Liver (tissue), 9 donors: Measurements from ENCODE around the gene LIPH. TPM values are rescaled to one million over a fixed set of nuclear protein-coding genes. Genes with fewer than 3 reads are reported as not detected.

Experiments used
- DNase-seq: peaks from one replicate; pipeline ENCODE4 v3.0.0-alpha.2; 2017; ENCODE audit warnings: low spot score
- H3K27ac ChIP-seq, 2 donors: one replicate each; pipeline ENCODE4 v1.7.0; 2013; ENCODE audit warnings: inconsistent platforms in 2 of 2, low read length in 2 of 2, control low read depth in 1 of 2, low read depth in 1 of 2, mild to moderate bottlenecking in 1 of 2
- H3K27me3 ChIP-seq, 4 donors: one replicate each; pipeline versions ENCODE4 v1.6.1 to v1.7.0; 2013; ENCODE audit warnings: low read length in 3 of 4, inconsistent platforms in 1 of 4, mild to moderate bottlenecking in 1 of 4, moderate library complexity in 1 of 4; ENCODE audit not compliant: control insufficient read depth in 4 of 4, insufficient read depth in 4 of 4
- H3K36me3 ChIP-seq, 4 donors: one replicate each; pipeline versions ENCODE4 v1.6.1 to v1.7.0; 2013; ENCODE audit warnings: low read length in 3 of 4, mild to moderate bottlenecking in 3 of 4, low read depth in 1 of 4, moderate library complexity in 1 of 4; ENCODE audit not compliant: control insufficient read depth in 4 of 4, insufficient read depth in 3 of 4
- H3K4me1 ChIP-seq, 4 donors: one replicate each; pipeline versions ENCODE4 v1.6.1 to v1.7.0; 2013; ENCODE audit warnings: low read length in 3 of 4, mild to moderate bottlenecking in 3 of 4, moderate library complexity in 1 of 4; ENCODE audit not compliant: control insufficient read depth in 4 of 4, insufficient read depth in 4 of 4
- H3K4me3 ChIP-seq, 3 donors: one replicate each; pipeline versions ENCODE4 v1.6.1 to v1.7.0; 2013; ENCODE audit warnings: low read length in 3 of 3, control low read depth in 1 of 3, low read depth in 1 of 3, mild to moderate bottlenecking in 1 of 3
- H3K9ac ChIP-seq, 2 donors: one replicate each; pipeline ENCODE4 v1.7.0; 2013; ENCODE audit warnings: low read length in 2 of 2, mild to moderate bottlenecking in 2 of 2, moderate library complexity in 2 of 2, control low read depth in 1 of 2, low read depth in 1 of 2
- H3K9me3 ChIP-seq, 4 donors: one replicate each; pipeline versions ENCODE4 v1.6.1 to v1.7.0; 2013; ENCODE audit warnings: low read length in 3 of 4; ENCODE audit not compliant: control insufficient read depth in 4 of 4
- CTCF ChIP-seq: fragments of 150-350 bp; IDR thresholded peaks from 2 replicates; pipeline ENCODE4 v1.5.1; 2017; ENCODE audit warnings: improper control_type of control experiment, low read depth, low read length; ENCODE audit not compliant: missing input control
- EGR1 ChIP-seq, 2 donors: IDR thresholded peaks; 2 replicates each; pipeline ENCODE4 v1.6.1; 2016 to 2018; ENCODE audit warnings: antibody characterized with exemption in 2 of 2, low read depth in 2 of 2
- FOXA1 ChIP-seq: IDR thresholded peaks from 2 replicates; pipeline ENCODE4 v1.6.1; 2016; ENCODE audit warnings: antibody characterized with exemption
- FOXA2 ChIP-seq: IDR thresholded peaks from 2 replicates; pipeline ENCODE4 v1.6.1; 2016; ENCODE audit warnings: antibody characterized with exemption
- HNF4A ChIP-seq, 2 donors: conservative IDR thresholded peaks; 2 replicates each; pipeline ENCODE4 v1.6.1; 2016; ENCODE audit warnings: antibody characterized with exemption in 2 of 2, mild to moderate bottlenecking in 2 of 2
- HNF4G ChIP-seq: IDR thresholded peaks from 2 replicates; pipeline ENCODE4 v1.6.1; 2016; ENCODE audit warnings: antibody characterized with exemption
- JUND ChIP-seq, 2 donors: IDR thresholded peaks; 2 replicates each; pipeline ENCODE4 v1.6.1; 2016; ENCODE audit warnings: antibody characterized with exemption in 2 of 2
- MAX ChIP-seq: IDR thresholded peaks from 2 replicates; pipeline ENCODE4 v1.6.1; 2016; ENCODE audit warnings: antibody characterized with exemption
- RAD21 ChIP-seq, 2 donors: IDR thresholded peaks; 2 replicates each; pipeline ENCODE4 v1.6.1; 2016; ENCODE audit warnings: antibody characterized with exemption in 2 of 2, mild to moderate bottlenecking in 2 of 2
- RXRA ChIP-seq, 2 donors: IDR thresholded peaks; 2 replicates each; pipeline ENCODE4 v1.6.1; 2017 to 2018; ENCODE audit warnings: antibody characterized with exemption in 2 of 2, mild to moderate bottlenecking in 1 of 2
- SP1 ChIP-seq: IDR thresholded peaks from 2 replicates; pipeline ENCODE4 v1.6.1; 2018; ENCODE audit warnings: antibody characterized with exemption, mild to moderate bottlenecking
- TAF1 ChIP-seq: conservative IDR thresholded peaks from 2 replicates; pipeline ENCODE4 v1.6.1; 2016; ENCODE audit warnings: antibody characterized with exemption, mild to moderate bottlenecking
- YY1 ChIP-seq: IDR thresholded peaks from 2 replicates; pipeline ENCODE4 v1.6.1; 2016; ENCODE audit warnings: antibody characterized with exemption, mild to moderate bottlenecking
- WGBS: extraction: QIAGEN DNeasy Blood & Tissue Kit; methylation state at CpG from one replicate; pipeline ENCODE4 v1.1.7; 2013; 5-methylcytosine and 5-hydroxymethylcytosine counted together
- polyA plus RNA-seq, 2 donors: library from polyadenylated mRNA; stranded (reverse) in 1 of 2; unstranded in 1 of 2; fragments of 200-250 nt in 1 of 2; fragments of >200 nt in 1 of 2; fragmentation: Nextera tagmentation in 1 of 2; extraction: Ambion mirVana in 1 of 2; gene quantifications; one replicate each; pipeline versions ENCODE4 v1.2.1 to v1.2.3, GENCODE V29; 2013 to 2015
- total RNA-seq, 2 donors: library from RNA; depleted of rRNA; stranded (reverse); fragments of >200 nt; gene quantifications; one replicate each; pipeline ENCODE4 v1.2.3, GENCODE V29; 2014
- donor health status: healthy.
- donor health status: healthy.
- donor health status: healthy.
- donor health status: healthy.
- donor health status: healthy.

The LIPH gene
- total and polyA plus RNA-seq, 4 donors: under 0.01 to 0.23 (median 0.09) TPM; not detected in 1

DNA sequence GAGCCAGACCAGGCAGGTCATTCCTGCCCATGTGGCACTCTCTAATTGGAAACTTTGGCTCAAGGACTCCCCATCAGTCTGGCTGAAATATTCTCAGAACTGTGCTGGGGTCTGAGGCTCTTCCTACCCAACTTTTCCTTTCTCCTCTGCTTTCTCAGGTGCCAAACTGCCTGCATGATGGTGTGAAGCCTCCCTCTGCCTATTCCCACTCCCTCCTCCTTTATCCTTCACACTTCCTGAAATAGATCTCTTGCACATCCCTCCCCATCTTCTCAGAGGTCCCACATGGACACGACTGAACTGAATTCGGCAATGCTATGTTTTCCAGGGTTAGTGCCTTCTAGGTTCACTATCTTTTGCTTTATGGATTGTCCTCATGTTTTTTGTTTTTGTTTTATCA, 12.5 kb downstream of the LIPH start:
- Histone ChIP-seq H3K36me3 (no peaks in the 10 kb centered on the region), H3K9ac (no peak overlapping the region), H3K9me3 (no peaks in the 10 kb centered on the region), H3K27me3 (no peaks in the 10 kb centered on the region), H3K4me1 (no peaks in the 10 kb centered on the region), H3K27ac (no peak overlapping the region), H3K4me3 (no peak overlapping the region)
- TF ChIP-seq JUND (IDR thresholded peaks at IDR 0.05) (no peak), SP1 (no peak), EGR1 (IDR thresholded peaks at IDR 0.05; ENCODE audit: low read depth in 2 of 2) (no peak), RAD21 (IDR thresholded peaks at IDR 0.05) (no peak), HNF4A (conservative IDR thresholded peaks at IDR 0.05) (no peak), TAF1 (no peak), YY1 (no peak), CTCF (no peak), HNF4G (no peak), RXRA (IDR thresholded peaks at IDR 0.05) (no peak), FOXA1 (no peak)
- 72% methylated on average over 2 of the region's 2 CpGs for WGBS
- no peak for DNase-seq

DNA sequence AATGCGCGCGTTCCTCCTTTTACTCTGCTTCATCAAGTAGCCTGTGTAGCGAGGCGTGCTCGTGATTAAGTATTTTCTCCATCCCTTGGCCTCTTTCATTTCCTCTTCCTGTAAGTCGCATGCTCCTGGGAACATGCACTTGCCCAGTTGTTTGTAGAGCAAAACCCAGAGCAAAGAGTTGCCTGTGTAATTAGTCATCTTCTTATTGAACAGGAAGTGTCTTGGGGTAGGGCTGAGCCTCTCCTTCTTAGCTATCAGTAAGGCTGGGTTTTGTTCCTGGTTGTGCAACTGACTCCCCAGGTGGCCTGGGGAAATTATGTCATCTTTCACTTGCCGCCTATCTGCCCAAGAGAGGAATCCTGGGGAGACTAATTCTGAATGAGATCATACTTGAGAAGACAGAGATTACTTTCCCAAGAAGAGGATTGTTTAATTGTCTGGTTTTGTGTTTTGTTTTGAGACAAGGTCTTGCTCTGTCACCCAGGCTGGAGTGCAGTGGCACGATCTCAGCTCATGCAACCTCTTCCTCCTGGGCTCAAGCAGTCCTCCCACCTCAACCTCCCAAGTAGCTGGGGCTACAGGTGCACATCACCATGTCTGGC, 14.9 kb downstream of the LIPH start:
- H3K4me3 ChIP-seq: no peak overlapping the region
- H3K36me3 ChIP-seq: no peaks in the 10 kb centered on the region
- DNase-seq: no peak
- 61% methylated on average over 9 of the region's 9 CpGs for whole genome bisulfite sequencing
- H3K4me1 ChIP-seq: no peaks in the 10 kb centered on the region
- no peaks in the 10 kb centered on the region for H3K9me3 ChIP-seq
- H3K9ac ChIP-seq: no peak overlapping the region
- no peak overlapping the region for H3K27ac ChIP-seq
- no peak for TF ChIP-seq HNF4A (conservative IDR thresholded peaks at IDR 0.05)
- peak; percentile 46 for TF ChIP-seq MAX
- no peak for TF ChIP-seq HNF4G
- H3K27me3 ChIP-seq: no peaks in the 10 kb centered on the region

DNA sequence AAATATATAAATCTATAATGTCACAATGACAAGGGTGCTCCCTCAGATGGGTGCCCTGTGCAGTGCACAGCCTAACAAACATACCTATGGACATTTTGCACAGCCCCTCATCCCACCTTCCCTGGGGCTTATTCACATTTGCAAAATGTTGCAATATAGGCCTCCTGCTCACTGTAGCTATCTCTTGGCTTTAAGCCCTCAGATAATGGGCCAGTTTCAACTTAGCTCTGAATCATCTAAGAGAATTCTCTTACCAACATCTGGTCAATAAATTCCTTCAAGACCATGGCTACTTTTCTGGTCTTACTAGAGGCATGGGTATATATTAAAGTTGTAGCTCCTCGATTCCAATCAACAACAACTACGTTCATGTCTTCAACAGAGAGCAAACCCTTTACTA, 17.9 kb downstream of the LIPH start:
- H3K27ac ChIP-seq: no peak overlapping the region
- H3K9ac ChIP-seq: no peak overlapping the region
- H3K4me1 ChIP-seq: no peaks in the 10 kb centered on the region
- TF ChIP-seq RXRA (IDR thresholded peaks at IDR 0.05) (no peak), MAX (no peak), FOXA2 (no peak)
- H3K9me3 ChIP-seq: no peaks in the 10 kb centered on the region
- DNase-seq: no peak
- no peaks in the 10 kb centered on the region for H3K27me3 ChIP-seq
- no peaks in the 10 kb centered on the region for H3K36me3 ChIP-seq
- H3K4me3 ChIP-seq: no peak overlapping the region
- WGBS: 92% methylated on average over 2 of the region's 2 CpGs
